Stimulated activated CD4-positive, alpha-beta T cell treated with anti-CD3 and anti-CD28 coated beads, Interleukin-2, amount 100 ng/mL, for 48 hours (primary cell): ENCODE results near the gene CMTM4.
"Not testable (repeated sequence)": the region's sequence is repeated elsewhere in the genome, so short reads cannot be mapped to it uniquely, and the experiment has no call there.

ENCODE experiments used
- DNase-seq, 2 donors: peaks; one replicate each; pipeline ENCODE4 v3.0.0-alpha.2; 2020

CMTM4 gene

DNA sequence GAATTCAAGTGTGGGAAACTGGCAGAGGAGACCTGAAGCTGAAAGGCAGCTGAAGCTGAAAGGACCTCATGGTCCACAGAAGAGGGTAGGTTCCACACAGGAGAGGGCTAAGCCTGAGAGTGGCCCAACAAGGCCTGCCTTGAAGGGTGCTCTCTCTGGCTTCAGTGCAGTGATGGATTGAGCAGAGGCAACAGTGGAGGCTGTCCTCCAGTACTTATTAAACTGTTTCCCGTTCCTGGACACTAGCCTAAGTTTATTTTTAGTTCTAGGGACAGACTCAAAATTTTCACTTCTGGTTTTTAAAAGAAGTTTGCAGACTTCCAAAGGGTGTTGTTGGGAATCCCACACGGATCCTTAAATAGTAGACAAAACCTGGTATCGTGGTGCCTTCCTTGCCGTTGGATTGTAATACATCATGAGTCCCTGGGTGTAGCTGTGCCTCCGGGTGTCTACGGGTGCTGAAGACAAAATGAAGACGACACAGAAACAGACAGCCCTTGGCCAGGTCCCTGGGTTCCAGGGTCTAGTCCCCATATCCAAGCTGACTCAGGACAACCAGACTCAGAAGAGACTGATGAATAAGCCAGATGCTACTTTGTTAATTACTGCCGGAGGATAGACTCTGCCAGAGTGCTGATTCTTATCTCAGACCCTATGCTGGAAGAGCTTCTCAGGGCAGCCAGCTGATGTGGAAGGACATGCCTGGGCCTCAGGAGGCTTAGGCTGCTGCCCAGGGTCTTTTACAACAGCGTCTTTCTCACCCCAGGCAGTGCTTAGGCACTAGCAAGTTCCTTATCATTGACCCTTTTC, 7.1 kb upstream of the CMTM4 start:
- no peak for DNase-seq

DNA sequence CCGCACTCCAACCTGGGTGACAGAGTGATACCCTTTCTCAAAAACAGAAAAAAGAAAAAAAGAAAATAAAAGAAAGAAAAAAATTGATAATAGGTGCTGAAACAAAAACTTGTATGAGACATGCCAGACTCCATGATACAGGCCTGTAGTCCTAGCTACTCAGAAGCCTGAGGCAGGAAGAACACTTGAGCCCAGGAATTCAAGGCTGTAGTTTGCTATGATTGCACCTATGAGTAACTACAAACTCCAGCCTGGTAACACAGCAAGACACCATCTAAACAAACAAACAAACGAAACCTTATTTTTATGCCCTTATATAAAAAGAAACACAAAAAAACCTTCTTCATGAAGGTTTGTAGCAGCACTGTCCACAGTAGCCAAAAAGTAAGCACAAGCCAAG, 5.0 kb upstream of the CMTM4 start:
- DNase-seq: no peak

GRCh38 chr16:66701026-66701425, 4.5 kb upstream of the CMTM4 start:
- no peak for DNase-seq

GRCh38 chr16:66699898-66700297, 3.4 kb upstream of the CMTM4 start:
- no peak for DNase-seq

GRCh38 chr16:66698046-66698445, 1.5 kb upstream of the CMTM4 start:
- no peak for DNase-seq

- DNase-seq: peak in 1 of 2 donors; percentile 2
Observed at GRCh38 chr16:66695935-66696668, 441 bp downstream of the CMTM4 start.

GRCh38 chr16:66695471-66695934, 1.0 kb downstream of the CMTM4 start:
- DNase-seq: peak in 1 of 2 donors; percentile 2

DNA sequence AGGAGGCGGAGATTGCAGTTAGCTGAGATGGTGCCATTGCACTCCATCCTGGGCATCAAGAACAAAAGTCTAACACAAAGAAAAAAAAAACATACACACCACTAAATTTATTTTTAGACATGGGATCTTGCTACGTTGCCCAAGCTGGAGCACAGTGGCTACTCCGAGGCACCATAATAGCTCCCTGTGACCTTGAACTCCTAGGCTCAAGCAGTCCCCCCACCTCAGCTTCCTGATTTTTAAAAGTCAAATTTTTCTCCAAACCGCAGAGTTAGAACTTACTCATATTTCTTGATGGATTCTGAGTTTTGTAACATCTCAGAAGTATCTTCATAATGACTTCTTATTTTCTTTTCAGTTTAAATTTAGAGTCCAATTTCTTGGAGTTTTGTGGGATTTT, 3.4 kb downstream of the CMTM4 start:
- DNase-seq: no peak

DNA sequence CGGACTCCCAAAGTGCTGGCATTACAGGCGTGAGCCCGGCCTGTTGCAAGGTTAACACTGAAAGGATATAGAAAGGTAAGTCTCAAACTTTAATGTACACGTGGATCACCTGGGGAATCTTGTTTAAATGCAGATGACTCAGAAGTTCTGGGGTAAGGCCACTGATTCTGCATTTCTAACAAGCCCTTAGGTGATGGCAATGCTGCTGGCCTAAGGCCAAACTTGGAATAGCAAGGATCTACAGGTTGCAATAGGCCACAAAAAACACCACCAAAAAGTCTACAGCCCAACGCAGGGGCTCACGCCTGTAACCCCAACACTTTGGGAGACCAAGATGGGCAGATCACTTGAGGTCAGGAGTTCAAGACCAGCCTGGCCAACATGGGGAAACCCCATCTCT, 4.2 kb downstream of the CMTM4 start:
- no peak for DNase-seq

GRCh38 chr16:66691234-66691633, 5.3 kb downstream of the CMTM4 start:
- DNase-seq: no peak

- no peak for DNase-seq
Observed at GRCh38 chr16:66690106-66690847, 6.3 kb downstream of the CMTM4 start.

DNA sequence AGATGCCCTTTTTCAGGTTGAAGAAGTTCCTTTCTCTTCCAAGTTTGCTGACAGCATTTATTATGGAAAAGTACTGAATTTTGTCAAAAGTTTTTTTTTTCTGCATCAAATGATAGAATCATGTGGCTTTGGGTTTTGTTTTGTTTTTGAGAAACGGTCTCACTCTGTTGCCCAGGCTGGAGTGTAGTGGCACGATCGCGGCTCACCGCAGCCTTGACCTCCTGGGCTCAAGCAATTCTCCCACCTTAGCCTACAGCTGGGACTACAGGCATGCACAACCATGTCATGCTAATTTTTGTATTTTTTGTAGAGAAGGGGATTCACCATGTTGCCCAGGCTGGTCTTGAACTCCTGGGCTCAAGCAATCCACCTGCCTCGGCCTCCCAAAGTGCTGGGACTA, 7.3 kb downstream of the CMTM4 start:
- no peak for DNase-seq

DNA sequence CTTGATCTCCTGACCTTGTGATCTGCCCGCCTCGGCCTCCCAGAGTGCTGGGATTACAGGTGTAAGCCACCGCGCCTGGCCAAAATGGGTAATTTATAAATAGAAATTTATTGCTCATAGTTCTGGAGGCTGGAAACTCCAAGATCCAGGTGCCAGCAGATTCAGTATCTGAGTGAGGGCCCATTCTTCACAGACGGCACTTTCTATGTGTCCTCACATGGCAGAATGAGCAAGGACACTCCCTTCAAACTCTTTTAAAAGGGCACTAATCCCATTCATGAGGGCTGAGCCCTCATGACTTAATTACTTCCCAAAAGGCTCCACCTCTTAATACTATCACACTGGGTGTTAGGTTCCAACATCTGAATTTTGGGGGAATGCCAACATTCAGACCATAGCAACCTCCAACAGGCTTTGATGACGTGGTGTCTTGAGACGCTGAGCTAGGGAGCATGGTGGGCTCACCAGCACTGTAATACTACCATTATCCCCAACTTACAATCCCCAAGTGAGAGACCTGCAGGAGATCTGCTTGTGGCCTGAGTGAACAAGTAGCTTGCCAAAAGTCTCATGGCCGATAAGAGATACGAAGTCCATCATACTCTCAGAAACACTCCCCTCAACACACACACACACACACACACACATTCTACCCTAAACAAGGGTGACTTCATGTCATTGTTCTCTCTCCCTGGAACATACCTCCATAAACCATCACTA, 8.5 kb downstream of the CMTM4 start:
- no peak for DNase-seq

DNA sequence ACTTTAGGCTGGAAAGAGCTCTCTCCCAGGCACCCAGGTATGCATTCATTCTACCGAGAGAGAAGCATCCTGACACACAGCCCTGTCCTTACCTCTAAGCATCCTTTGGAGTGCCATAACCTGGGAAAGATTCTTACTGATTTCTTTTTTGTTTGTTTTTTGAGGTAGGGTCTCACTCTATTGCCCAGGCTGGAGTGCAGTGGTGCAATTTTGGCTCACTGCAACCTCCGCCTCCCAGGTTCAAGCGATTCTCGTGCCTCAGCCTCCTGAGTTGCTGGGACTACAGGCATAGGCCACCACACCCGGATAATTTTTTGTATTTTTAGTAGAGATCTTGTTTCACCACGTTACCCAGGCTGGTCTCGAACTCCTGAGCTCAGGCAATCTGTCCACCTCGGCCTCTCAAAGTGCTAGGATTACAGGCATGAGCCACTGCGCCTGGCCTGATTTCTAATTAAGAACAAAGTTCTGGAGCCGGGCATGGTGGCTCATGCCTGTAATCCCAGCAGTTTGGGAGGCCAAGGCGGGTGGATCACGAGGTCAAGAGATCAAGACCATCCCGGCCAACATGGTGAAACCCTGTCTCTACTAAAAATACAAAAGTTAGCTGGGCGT, 10.9 kb downstream of the CMTM4 start:
- not testable (repeated sequence) for DNase-seq

DNA sequence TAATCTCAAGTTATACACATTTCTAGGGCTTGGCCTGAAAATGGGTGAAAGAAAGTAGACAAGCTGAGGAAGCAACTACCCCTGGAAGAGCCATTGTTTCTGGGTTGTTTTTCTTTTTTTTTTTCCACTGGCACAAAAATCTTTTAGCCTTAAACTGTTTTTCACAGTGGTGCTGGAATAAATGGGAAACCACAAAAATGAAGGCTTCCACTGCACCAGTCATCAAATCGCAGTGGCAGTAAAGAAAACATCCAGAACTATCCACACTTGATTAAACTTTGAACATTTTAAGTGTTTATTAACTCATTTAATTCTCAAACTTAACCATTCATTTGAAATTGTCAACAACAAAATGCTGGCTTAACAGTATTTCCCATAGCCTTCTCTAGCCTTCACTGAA, 14.3 kb downstream of the CMTM4 start:
- no peak for DNase-seq

DNA sequence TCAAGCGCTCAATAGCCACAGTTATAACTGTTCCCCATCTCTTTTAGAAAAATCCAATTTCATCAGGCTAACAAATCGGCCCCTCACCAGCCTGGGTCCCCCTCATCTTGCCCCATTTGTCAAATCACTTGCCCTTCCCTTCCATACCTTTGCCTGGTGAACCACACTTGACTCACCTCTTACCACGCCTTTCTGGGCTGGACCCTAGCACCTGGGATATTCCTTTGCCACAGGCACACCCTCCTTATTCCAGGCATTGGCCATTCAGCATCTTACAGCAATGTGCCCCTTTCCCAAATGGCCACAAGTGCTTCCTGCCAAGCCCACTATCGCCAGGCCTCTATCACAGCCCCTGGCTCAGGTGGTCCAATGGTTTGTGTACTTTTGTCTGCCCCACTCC, 14.9 kb downstream of the CMTM4 start:
- DNase-seq: no peak

GRCh38 chr16:66678337-66678736, 18.2 kb downstream of the CMTM4 start:
- DNase-seq: no peak

DNA sequence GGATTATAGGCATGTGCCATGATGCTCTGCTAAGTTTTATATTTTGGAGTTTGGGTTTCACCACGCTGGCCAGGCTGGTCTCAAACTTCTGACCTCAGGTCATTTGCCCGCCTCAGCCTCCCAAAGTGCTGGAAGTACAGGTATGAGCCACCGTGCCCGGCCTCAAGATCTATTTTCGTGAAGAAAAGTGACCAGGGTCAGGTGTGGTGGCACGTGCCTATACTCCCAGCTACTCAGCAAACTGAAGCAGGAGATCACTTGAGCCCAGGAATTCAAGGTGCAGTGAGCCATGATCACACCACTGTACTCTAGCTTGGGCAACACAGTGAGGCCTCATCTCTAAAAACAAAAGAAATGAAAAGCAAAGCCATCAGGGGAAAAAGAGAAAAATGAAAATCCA, 18.7 kb downstream of the CMTM4 start:
- DNase-seq: no peak

GRCh38 chr16:66677179-66677578, 19.4 kb downstream of the CMTM4 start:
- no peak for DNase-seq

DNA sequence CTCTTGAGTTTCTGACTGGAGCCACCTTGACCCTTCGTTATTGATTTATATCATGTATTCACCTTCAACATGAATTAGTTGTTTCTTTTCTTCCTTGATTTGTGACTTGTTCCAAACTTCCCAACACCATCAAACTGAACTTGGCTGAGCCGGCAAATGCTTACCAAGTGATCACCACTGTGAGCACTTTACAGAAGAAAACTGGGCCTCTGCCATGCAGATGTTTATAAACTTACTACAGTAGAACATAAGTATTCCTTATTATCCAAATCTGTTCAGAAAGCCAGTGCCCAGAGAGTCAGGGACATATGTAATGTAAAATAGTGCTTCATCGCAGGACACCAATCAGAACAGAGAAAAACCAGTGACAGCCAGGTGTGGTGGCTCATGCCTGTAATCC, 19.9 kb downstream of the CMTM4 start:
- DNase-seq: no peak

DNA sequence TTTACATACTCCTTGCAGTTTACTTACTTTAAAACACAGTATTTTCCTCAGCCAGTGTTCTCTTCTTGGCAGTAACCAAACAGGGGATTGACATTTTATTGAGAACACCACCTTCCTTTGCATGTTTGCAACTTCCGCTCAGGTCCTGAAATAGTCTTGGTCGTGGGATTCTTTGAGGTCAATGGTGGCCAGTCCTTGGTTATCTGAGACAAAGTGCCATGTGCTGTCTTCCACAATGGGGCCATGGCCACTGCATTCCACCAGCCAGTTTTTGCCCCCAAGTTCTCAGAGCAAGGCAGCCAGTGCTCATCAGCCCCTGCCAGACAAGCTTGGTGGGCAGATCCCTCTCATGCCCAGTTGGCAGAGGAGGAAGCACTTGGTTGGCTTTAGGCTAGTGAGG, 22.9 kb downstream of the CMTM4 start:
- DNase-seq: no peak

- DNase-seq: no peak
Observed at GRCh38 chr16:66670691-66671388, 25.7 kb downstream of the CMTM4 start.
